Muscle layer of colon (tissue), 2 donors: ENCODE measurements around the gene PRKG2.
"Not testable (repeated sequence)": the region's sequence is repeated elsewhere in the genome, so short reads cannot be mapped to it uniquely, and the experiment has no call there.

Experiments
- H3K27ac ChIP-seq: one replicate; pipeline ENCODE4 v1.7.0; 2013; ENCODE audit warnings: low read depth, mild to moderate bottlenecking, low read length, moderate library complexity
- H3K27me3 ChIP-seq, 2 donors: one replicate each; pipeline ENCODE4 v1.7.0; 2013; ENCODE audit warnings: low read length in 2 of 2, mild to moderate bottlenecking in 2 of 2; ENCODE audit not compliant: insufficient read depth in 2 of 2, control insufficient read depth in 1 of 2
- H3K36me3 ChIP-seq: one replicate; pipeline ENCODE4 v1.7.0; 2013; ENCODE audit warnings: mild to moderate bottlenecking, low read length; ENCODE audit not compliant: insufficient read depth
- H3K4me1 ChIP-seq: one replicate; pipeline ENCODE4 v1.7.0; 2013; ENCODE audit warnings: mild to moderate bottlenecking, low read length; ENCODE audit not compliant: insufficient read depth
- H3K4me3 ChIP-seq, 2 donors: one replicate each; pipeline ENCODE4 v1.7.0; 2013; ENCODE audit warnings: low read length in 2 of 2, low read depth in 1 of 2, mild to moderate bottlenecking in 1 of 2, moderate library complexity in 1 of 2
- H3K9ac ChIP-seq: one replicate; pipeline ENCODE4 v1.7.0; 2013; ENCODE audit warnings: low read length
- H3K9me3 ChIP-seq: one replicate; pipeline ENCODE4 v1.7.0; 2013; ENCODE audit warnings: mild to moderate bottlenecking, low read length
- donor health status: abdominal sarcoma.
- donor health status: Adenocarcinoma of cecum.

Gene PRKG2

DNA sequence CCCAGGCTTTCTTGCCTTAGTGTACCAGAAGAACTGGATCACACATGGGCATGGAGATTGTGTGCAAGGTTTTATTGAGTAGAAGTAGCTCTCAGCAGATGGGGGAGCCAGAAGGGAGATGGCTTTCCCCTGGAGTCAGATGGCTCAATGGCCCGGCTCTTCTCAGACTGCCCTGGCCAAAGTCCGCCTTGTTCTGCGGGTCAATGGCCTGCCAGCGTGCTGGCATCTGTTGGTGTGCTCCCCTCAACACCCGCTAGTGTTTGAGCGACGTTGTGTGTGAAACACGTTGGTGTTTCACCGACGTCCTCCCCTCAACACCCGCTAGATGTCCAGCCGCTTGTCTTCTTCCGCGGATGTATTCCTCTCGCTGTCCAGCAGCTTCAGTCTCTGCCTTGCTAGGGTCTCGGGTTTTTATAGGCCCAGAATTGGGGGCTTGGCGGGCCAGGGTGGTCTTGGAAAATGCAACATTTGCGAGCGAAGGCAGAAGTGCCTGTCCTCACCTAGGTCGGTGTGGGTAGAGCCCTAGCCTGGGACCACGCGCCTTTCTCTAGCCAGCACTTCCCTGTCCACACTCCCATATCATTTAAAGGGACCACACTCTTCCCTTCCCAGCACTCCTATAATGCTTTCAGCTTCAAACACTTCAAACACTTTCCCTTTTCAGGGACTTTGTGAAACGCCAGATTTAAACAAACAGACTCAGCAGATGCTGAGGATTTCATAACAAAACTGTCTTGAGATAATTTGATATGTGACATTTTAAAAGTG lies 21.1 kb upstream of the PRKG2 start:
- H3K27ac ChIP-seq, result no peak overlapping the region
- no peaks in the 10 kb centered on the region for H3K4me1 ChIP-seq

DNA sequence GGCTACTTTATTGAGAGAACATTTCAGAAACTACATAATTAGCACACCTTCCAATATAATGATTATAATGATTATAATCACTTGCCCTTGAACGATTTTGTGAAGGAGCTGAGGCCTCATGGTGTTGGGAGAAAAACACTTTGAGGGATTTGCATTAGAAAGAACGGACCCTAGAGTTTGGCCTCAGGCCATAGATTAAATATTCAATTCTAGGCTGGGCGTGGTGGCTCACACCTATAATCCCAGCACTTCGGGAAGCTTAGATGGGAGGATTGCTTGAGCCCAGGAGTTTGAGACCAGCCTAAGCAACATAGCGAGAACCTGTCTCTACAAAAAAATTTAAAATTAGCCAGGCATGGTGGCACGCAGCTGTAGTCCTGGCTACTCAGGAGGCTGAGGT lies 12.9 kb upstream of the PRKG2 start:
- Histone ChIP-seq H3K4me1 (no peaks in the 10 kb centered on the region), H3K27ac (no peak overlapping the region), H3K36me3 (no peaks in the 10 kb centered on the region), H3K9ac (no peak overlapping the region), H3K9me3 (no peaks in the 10 kb centered on the region), H3K27me3 (no peaks in the 10 kb centered on the region), H3K4me3 (no peak overlapping the region)

More for the DNA sequence above, 21.1 kb upstream of the PRKG2 start:
- H3K4me3 ChIP-seq, result no peak overlapping the region
- H3K9me3 ChIP-seq, result no peaks in the 10 kb centered on the region
- H3K36me3 ChIP-seq, result no peaks in the 10 kb centered on the region
- no peak overlapping the region for H3K9ac ChIP-seq
- no peaks in the 10 kb centered on the region for H3K27me3 ChIP-seq

GRCh38 chr4:81227138-81227537 lies 12.1 kb upstream of the PRKG2 start:
- no peak overlapping the region for H3K4me3 ChIP-seq
- no peaks in the 10 kb centered on the region for H3K27me3 ChIP-seq
- no peaks in the 10 kb centered on the region for H3K36me3 ChIP-seq
- no peak overlapping the region for H3K9ac ChIP-seq
- no peak overlapping the region for H3K27ac ChIP-seq
- no peaks in the 10 kb centered on the region for H3K4me1 ChIP-seq
- H3K9me3 ChIP-seq, result no peaks in the 10 kb centered on the region

DNA sequence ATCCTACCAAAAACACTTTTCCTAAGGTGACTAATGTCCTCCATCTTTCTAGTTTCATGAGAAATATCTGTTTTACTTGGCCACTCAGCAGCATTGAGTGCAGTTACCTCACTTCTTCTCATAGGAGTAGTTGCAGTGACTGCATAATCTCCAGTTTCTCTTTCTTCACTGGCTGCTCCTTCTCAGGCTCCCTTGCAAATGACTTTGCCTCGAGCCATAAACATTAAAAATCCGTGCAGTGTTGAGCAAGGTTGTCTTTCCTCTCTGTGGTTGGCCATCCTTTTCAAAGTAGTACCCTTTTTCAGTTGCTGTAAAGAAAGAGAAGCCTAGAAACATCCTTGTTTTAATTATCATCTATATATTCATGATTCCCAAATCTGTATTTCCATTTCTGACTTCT lies 10.2 kb upstream of the PRKG2 start:
- Histone ChIP-seq H3K36me3 (no peaks in the 10 kb centered on the region), H3K27me3 (no peaks in the 10 kb centered on the region), H3K9me3 (no peaks in the 10 kb centered on the region), H3K4me3 (no peak overlapping the region), H3K9ac (no peak overlapping the region), H3K4me1 (no peaks in the 10 kb centered on the region), H3K27ac (no peak overlapping the region)

- H3K9me3 ChIP-seq, H3K27ac ChIP-seq, H3K27me3 ChIP-seq, H3K36me3 ChIP-seq, H3K4me1 ChIP-seq, H3K9ac ChIP-seq, H3K4me3 ChIP-seq: not testable (repeated sequence)
Measured at GRCh38 chr4:81222082-81222472, 7.1 kb upstream of the PRKG2 start.

DNA sequence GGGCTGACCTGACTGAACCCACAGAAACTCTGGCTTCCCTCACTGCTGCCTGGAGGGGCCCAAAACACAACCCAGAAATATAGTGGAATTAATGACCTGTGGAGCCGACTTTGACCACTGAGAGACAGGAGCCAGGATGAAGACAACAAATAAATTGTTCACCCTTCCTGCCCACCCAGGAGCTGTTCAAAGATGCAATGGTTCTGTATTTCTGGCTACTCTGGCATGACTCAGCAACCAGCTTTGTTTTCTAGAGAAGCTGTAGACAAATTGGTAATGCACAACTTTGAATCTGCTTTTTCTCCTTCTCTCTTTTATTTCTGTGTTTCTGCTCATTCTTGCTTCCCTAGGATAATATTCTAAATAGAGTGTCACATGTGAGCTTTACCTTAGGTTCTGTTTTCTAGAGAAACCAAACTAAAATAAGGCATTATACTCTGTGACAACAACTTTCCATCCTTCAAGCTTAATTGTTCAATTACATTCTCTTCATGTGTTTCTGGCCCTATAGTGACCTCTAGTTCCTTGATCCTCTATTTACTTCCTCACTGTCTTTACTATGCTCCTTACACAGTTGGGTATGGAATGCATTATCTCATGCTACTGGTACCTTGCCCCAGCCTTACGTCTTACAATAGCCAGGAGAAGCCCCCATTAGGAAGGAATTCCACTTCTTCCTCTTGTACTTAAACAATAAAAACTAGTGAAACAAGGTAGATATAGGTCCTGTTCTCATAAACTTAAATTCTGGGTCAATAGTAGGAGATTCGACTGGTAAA lies 6.5 kb upstream of the PRKG2 start:
- no peak overlapping the region for H3K27ac ChIP-seq

GRCh38 chr4:81220271-81220670 lies 5.2 kb upstream of the PRKG2 start:
- Histone ChIP-seq H3K27me3 (peaks cover 0 to 8% of the 10 kb centered on the region in 2 donors), H3K9ac (no peak overlapping the region), H3K9me3 (no peaks in the 10 kb centered on the region), H3K4me3 (no peak overlapping the region), H3K4me1 (no peaks in the 10 kb centered on the region), H3K27ac (no peak overlapping the region), H3K36me3 (no peaks in the 10 kb centered on the region)

More for the DNA sequence above, 6.5 kb upstream of the PRKG2 start:
- Histone ChIP-seq H3K9me3 (no peaks in the 10 kb centered on the region), H3K9ac (no peak overlapping the region), H3K36me3 (no peaks in the 10 kb centered on the region), H3K27me3 (no peaks in the 10 kb centered on the region), H3K4me1 (no peaks in the 10 kb centered on the region), H3K4me3 (no peak overlapping the region)

DNA sequence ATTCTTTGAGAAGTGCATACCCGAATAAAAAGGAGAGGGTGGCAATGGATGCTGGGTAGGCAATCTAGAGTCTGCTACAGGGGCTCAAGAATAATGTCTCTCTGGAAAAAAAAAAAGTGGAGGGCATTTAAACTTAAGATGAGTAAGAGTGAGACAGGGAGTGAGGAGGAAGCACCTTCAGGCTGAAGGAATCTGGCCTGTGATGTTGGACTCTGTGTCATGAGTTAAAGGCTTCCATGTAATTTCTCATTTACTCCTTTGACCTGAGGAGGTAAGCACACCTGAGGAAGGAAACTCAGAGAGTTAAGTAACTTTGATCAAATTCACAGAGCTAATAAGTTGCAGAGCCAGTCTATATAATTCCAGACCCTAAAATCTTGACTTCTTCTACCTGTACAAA lies 3.2 kb upstream of the PRKG2 start:
- H3K27ac ChIP-seq, result no peak overlapping the region

GRCh38 chr4:81217779-81218178 lies 2.8 kb upstream of the PRKG2 start:
- no peaks in the 10 kb centered on the region for H3K9me3 ChIP-seq
- H3K27ac ChIP-seq, result no peak overlapping the region
- H3K27me3 ChIP-seq, result peaks cover 0 to 10% of the 10 kb centered on the region in 2 donors
- no peak overlapping the region for H3K9ac ChIP-seq
- no peaks in the 10 kb centered on the region for H3K4me1 ChIP-seq
- no peaks in the 10 kb centered on the region for H3K36me3 ChIP-seq
- no peak overlapping the region for H3K4me3 ChIP-seq

More for the DNA sequence above, 3.2 kb upstream of the PRKG2 start:
- Histone ChIP-seq H3K9me3 (no peaks in the 10 kb centered on the region), H3K36me3 (no peaks in the 10 kb centered on the region), H3K4me1 (no peaks in the 10 kb centered on the region), H3K27me3 (peaks cover 0 to 10% of the 10 kb centered on the region in 2 donors), H3K9ac (no peak overlapping the region), H3K4me3 (no peak overlapping the region)

DNA sequence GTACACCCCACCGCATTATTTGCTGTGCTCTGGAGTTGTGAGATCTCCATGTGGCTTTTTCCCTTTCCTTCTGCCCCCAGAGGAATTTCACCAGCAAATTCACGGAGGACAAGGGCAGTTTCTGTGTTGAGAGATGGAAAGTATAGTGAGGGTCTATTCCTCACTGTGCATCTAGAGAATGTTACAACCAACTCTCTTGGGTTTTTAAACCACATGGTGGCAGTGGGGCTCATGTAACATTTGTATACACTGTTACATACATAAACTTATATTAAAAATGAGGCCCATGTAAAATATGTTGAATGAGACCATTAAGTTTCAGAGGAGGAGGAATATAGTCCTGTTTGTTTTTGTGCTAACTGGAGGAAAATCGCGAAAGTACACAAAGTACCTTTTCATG lies 909 bp upstream of the PRKG2 start:
- H3K4me1 ChIP-seq, result no peaks in the 10 kb centered on the region
- H3K9me3 ChIP-seq, result no peaks in the 10 kb centered on the region
- H3K9ac ChIP-seq, result no peak overlapping the region
- H3K36me3 ChIP-seq, result no peaks in the 10 kb centered on the region
- H3K4me3 ChIP-seq, result no peak overlapping the region
- peaks cover 0 to 10% of the 10 kb centered on the region in 2 donors for H3K27me3 ChIP-seq
- no peak overlapping the region for H3K27ac ChIP-seq

DNA sequence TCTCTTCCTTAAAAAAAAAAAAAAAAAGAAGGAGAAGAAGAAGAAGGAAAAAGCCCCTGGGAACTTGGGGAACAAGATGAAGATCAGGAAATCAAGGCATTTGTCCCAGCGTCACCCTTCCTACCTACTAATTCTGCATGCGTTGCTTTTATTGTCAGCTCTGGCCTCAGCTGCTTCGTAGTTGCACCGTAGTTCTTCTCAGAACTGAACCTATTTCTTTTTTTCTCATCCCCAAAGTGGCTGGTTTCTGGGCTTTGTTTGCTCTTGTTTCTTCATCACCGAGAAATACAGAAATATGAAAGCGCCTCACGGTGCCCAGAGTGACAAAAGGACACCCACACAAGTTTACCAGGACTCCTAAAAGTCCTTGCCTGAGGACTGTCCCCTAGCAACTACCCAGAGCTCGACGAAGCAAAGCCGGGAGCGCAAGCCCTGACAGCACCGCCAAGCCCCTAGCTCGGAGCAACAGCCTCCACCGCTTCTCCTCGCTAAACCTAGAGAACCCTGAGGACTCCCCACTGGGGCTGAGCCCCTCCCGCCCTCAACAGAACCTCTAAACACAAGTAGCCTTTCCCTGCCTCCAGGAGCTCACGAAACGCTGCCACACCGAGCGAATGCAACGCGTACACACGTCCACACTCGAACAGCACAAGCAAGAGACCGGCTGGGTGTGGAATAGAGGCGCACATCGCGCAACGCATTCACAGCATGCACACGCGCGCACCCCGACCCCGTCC lies 710 bp downstream of the PRKG2 start:
- Histone ChIP-seq H3K4me1 (no peaks in the 10 kb centered on the region), H3K9me3 (no peaks in the 10 kb centered on the region), H3K27ac (peak overlapping the region; percentile 61), H3K36me3 (no peaks in the 10 kb centered on the region), H3K9ac (no peak overlapping the region), H3K4me3 (peak overlapping the region; percentile 53 to 62), H3K27me3 (peaks cover 0 to 10% of the 10 kb centered on the region in 2 donors)
